Heart right ventricle (tissue), 16 donors: Measurements from ENCODE around the gene MOGAT1. TPM values are rescaled to one million over a fixed set of nuclear protein-coding genes. Genes with fewer than 3 reads are reported as not detected.

Experiments
- ATAC-seq, 8 donors: fragments of 200-7000 bp; cut with Tn5 transposase; one replicate each; pipeline ENCODE4 v1.9.1; 2020; ENCODE audit warnings: mild to moderate bottlenecking in 8 of 8, moderate library complexity in 8 of 8, moderate number of reproducible peaks in 1 of 8
- DNase-seq, 2 donors: peaks; one replicate each; pipeline ENCODE4 v3.0.0-alpha.2; 2020
- H3K27ac ChIP-seq, 10 donors: fragments of 200-600 bp; sonication (generic) in 2 of 10; one replicate each; pipeline versions ENCODE4 v1.5.0 to v1.8.0; 2020 to 2022; ENCODE audit warnings: mild to moderate bottlenecking in 3 of 10
- H3K27me3 ChIP-seq, 7 donors: fragments of 200-600 bp; one replicate each; pipeline ENCODE4 v1.8.0; 2021 to 2022; ENCODE audit warnings: mild to moderate bottlenecking in 2 of 7
- H3K36me3 ChIP-seq, 9 donors: fragments of 200-600 bp; sonication (generic) in 1 of 9; one replicate each; pipeline versions ENCODE4 v1.5.0 to v1.8.0; 2020 to 2022; ENCODE audit warnings: mild to moderate bottlenecking in 2 of 9
- H3K4me1 ChIP-seq, 9 donors: fragments of 200-600 bp; sonication (generic) in 1 of 9; one replicate each; pipeline versions ENCODE4 v1.5.0 to v1.8.0; 2020 to 2022; ENCODE audit warnings: mild to moderate bottlenecking in 4 of 9
- H3K4me3 ChIP-seq, 10 donors: fragments of 200-600 bp; sonication (generic) in 2 of 10; one replicate each; pipeline versions ENCODE4 v1.5.0 to v1.8.0; 2020 to 2022; ENCODE audit warnings: mild to moderate bottlenecking in 7 of 10, moderate library complexity in 2 of 10
- H3K9me3 ChIP-seq, 11 donors: fragments of 200-600 bp in 10 of 11; sonication (generic) in 2 of 11; one replicate each; pipeline versions ENCODE4 v1.5.0 to v1.8.0; 2013 to 2022; ENCODE audit warnings: mild to moderate bottlenecking in 2 of 11, control low read depth in 1 of 11, moderate library complexity in 1 of 11
- WGBS, 2 donors: extraction: QIAGEN DNeasy Blood & Tissue Kit; methylation state at CpG; one replicate each; pipeline ENCODE4 v1.1.7; 2013; ENCODE audit warnings: inconsistent platforms in 1 of 2; 5-methylcytosine and 5-hydroxymethylcytosine counted together
- intact Hi-C, 10 donors: fragments of 100-400 bp; cut with DNase I; formaldehyde crosslinking; loops; one replicate each; pipeline versions ENCODE4 v1.11.1 to v1.14.2; 2022
- polyA plus RNA-seq, 2 donors: library from polyadenylated mRNA; stranded (reverse); fragments of 200-250 nt; gene quantifications; one replicate each; pipeline ENCODE4 v1.2.3, GENCODE V29; 2013
- total RNA-seq, 10 donors: library from RNA; stranded (reverse); fragmentation: NEBNext Ultra II Directional in 3 of 10; extraction: Animal tissue kit (Norgen Biotek cat#: 25700) in 3 of 10; gene quantifications; one replicate each; pipeline versions ENCODE4 v1.2.1 to v1.2.4, GENCODE V29; 2021 to 2023
- TF ChIP-seq, protein P1 (sequence below), 9 donors: fragments of 200-600 bp; sonication (generic) in 2 of 9; IDR thresholded peaks; one replicate each; pipeline versions ENCODE4 v1.5.0 to v1.8.0; 2021 to 2022; ENCODE audit warnings: antibody characterized with exemption in 9 of 9, mild to moderate bottlenecking in 5 of 9, moderate library complexity in 1 of 9
- donor health status: Arrhythmogenic right ventricular cardiomyopathy.
- donor health status: ischemic (EF 13 %, LVEDD 7.1; RV severe dilation, severe dysfunction).
- donor health status: healthy with polysubstance abuse.
- donor health status: DM: no; HTN: yes; CAD: no.
- donor health status: DM: no; HTN: no; CAD: no.
- donor health status: ischemic (EF 25% LVEDD 6.9; RV normal size, moderate dysfunction).
- donor health status: ischemic (EF 25% LVEDD 5.7; RV mildly dilated, moderate dysfunction).
- donor health status: healthy.
- donor health status: DM: yes; HTN: yes; CAD: no.
- donor health status: Ischemic cardiomyopathy.
- donor health status: ischemic (EF 35%, LVEDD 5.7; RV mildly dilated, moderate dysfunction).
- donor health status: nonischemic (EF 11% LVEDD 7.7; RV severe dilation, severe dysfunction).
- donor health status: DM: yes; HTN: yes; CAD: no.
- donor health status: PGD.
- donor health status: ischemic (EF 29% LVEDD 5.4; RV normal size, mild dysfunction).
- donor health status: nonischemic (EF 23%, LVEDD 6.1; RV moderate dilation, normal function).

MOGAT1 gene
- total and polyA plus RNA-seq, 12 donors, result 0.07 to 0.93 (median 0.56) TPM; not detected in 3

DNA sequence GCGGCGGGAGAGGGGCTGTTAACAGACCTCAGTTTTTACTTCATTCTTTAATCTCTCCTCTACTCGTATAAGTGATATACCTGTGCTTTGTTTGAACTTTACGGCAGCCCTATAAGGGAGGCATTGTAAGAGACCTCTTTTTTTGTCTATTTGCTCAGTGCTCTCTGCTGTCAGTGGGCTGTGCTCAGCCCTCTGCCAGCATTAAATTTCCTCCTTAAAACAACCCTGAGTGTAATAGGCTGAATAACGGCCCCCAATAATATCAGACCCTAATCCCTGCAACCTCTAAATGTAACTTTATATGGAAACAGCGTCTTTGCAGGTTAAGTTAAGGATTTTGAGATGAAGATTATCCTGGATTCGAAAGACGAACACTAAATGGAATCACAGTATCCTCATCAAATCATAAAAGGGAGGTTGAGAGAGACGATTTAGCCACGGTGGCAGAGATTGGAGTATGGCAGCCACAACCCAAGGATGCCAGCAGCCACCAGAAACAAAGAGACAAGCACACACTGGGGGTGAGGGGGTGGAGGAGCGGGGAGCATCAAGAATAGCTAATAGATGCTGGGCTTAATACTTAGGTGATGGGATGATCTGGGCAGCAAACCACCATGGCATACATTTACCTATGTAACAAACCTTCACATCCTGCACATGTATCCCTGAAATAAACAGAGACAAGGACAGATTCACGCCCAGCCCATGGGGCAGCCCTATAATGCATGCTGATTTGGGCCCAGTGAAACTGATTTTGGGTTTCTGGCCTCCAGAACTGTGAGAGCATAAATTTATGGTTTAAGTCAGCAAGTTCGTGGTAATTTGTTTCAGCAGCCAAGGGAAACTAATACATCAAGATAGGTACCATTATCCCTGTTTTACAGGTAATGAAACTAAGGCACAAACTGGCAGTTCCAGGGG is 14.7 kb upstream of the MOGAT1 start:
- ATAC-seq (peak in 3 of 8 donors; percentile 3 to 9 (median 4)), DNase-seq (no peak)
- TF ChIP-seq, protein P1, sequence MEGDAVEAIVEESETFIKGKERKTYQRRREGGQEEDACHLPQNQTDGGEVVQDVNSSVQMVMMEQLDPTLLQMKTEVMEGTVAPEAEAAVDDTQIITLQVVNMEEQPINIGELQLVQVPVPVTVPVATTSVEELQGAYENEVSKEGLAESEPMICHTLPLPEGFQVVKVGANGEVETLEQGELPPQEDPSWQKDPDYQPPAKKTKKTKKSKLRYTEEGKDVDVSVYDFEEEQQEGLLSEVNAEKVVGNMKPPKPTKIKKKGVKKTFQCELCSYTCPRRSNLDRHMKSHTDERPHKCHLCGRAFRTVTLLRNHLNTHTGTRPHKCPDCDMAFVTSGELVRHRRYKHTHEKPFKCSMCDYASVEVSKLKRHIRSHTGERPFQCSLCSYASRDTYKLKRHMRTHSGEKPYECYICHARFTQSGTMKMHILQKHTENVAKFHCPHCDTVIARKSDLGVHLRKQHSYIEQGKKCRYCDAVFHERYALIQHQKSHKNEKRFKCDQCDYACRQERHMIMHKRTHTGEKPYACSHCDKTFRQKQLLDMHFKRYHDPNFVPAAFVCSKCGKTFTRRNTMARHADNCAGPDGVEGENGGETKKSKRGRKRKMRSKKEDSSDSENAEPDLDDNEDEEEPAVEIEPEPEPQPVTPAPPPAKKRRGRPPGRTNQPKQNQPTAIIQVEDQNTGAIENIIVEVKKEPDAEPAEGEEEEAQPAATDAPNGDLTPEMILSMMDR (IDR thresholded peaks at IDR 0.05), result no peak
- no peaks in the 10 kb centered on the region for H3K27me3 ChIP-seq
- H3K4me3 ChIP-seq, result peak overlapping the region; percentile 4 to 96 (median 86)
- intact Hi-C loops, result loop anchor here in 1 of 10 donors (5.0 kb wide), 1 partner anchor 51 kb away; no protein-coding TSS in a partner anchor
- H3K27ac ChIP-seq, result peak overlapping the region in 9 of 10 donors; percentile 69 to 95 (median 86)
- H3K9me3 ChIP-seq, result no peaks in the 10 kb centered on the region
- 18 to 20% methylated on average over 13 of the region's 13 CpGs for WGBS, 2 donors
- peaks cover 0 to 38% (median 24%) of the 10 kb centered on the region in 9 donors for H3K4me1 ChIP-seq
- H3K36me3 ChIP-seq, result no peaks in the 10 kb centered on the region

DNA sequence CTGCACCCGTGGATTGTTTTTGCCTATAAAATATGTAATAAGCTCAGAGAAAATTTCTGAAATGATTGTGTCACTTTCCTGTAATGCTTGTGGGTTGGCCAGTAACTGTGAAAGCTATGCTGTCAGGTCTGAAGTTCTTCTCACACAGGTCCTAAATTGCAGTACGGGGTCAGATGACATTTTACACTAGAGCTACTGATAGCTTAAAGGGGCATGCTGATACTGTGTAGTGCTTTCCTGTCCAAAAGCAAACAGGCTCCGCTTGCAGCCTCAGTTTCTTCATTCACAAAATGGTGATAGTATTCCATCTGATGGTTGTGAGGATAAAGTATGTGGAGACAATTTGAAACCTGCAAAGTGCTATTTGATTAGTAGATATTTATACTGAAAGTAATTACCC is 8.0 kb upstream of the MOGAT1 start:
- intact Hi-C loops, result no loop called here
- DNase-seq, result no peak
- Histone ChIP-seq H3K4me1 (peaks cover 0 to 10% (median 0%) of the 10 kb centered on the region in 9 donors), H3K9me3 (no peaks in the 10 kb centered on the region), H3K4me3 (no peak overlapping the region), H3K27ac (peak overlapping the region in 1 of 10 donors; percentile 47), H3K36me3 (no peaks in the 10 kb centered on the region), H3K27me3 (no peaks in the 10 kb centered on the region)
- ATAC-seq, result peak in 7 of 8 donors; percentile 34 to 84 (median 79)
- TF ChIP-seq, protein P1 (IDR thresholded peaks at IDR 0.05), result no peak
- WGBS, 2 donors, result 33 to 44% methylated on average over 3 of the region's 3 CpGs

DNA sequence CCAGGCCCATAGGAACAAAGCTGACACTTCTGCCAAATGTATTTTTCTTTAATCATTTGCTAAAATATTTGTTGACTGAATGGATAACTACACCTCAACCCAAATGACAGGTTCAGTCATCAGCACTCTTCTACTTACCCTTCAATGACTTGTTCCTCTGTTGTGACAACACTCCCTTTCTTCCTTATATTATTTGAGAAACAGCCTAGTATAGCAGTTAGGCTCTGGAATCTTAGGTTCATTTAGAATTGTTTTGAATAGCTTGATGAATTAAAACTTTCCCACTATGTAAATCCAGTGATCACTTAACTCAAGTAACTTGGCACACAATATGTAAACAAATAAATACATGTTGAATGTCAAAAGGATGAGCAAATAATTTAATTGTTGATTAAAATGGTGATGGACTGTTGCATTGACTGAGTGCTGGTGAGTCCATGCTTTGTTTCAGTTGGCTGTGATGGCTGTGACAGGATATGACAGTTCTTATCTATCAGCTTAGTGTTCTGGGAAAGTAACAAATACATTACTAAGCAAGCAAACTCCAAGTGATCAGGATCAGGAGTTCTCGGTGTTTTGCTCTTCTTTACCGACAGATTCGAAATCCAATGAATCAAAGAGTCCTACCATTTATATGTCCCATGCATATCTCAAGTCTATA is 2.8 kb upstream of the MOGAT1 start:
- no peak overlapping the region for H3K4me3 ChIP-seq
- intact Hi-C loops, result no loop called here
- peak overlapping the region in 1 of 10 donors; percentile 23 for H3K27ac ChIP-seq
- H3K4me1 ChIP-seq, result peaks cover 0 to 27% (median 8%) of the 10 kb centered on the region in 9 donors
- WGBS, 2 donors, result 83% methylated on average over 3 of the region's 3 CpGs
- H3K9me3 ChIP-seq, result no peaks in the 10 kb centered on the region
- peaks cover 0 to 35% (median 10%) of the 10 kb centered on the region in 7 donors for H3K27me3 ChIP-seq
- H3K36me3 ChIP-seq, result no peaks in the 10 kb centered on the region
- DNase-seq (no peak), ATAC-seq (no peak)
- TF ChIP-seq, protein P1 (IDR thresholded peaks at IDR 0.05), result no peak

DNA sequence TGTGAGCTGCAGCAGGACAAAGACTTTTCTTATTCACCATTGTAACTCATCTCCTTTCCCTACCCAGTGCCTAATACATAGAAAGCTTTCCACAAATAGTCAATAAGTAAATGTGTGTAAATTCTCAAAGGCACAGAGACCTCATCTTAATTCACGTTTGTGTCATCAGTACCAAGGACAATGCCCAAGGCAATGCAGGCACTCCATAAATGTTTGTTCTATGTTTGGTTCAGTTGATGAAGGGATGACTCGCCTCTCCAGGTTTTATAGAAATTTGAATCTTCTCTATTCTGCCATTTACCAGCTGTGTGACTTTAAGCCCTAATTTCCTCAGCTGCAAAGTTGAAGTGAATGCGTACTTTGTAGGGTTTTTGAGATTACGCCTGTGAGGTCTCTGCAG is 2.1 kb upstream of the MOGAT1 start:
- 71 to 75% methylated on average over 4 of the region's 4 CpGs for WGBS, 2 donors
- ATAC-seq, result no peak
- TF ChIP-seq, protein P1 (IDR thresholded peaks at IDR 0.05), result no peak

More for the DNA sequence above, 2.1 kb upstream of the MOGAT1 start:
- H3K27me3 ChIP-seq, result peaks cover 0 to 42% (median 10%) of the 10 kb centered on the region in 7 donors
- H3K4me1 ChIP-seq, result peaks cover 0 to 25% (median 8%) of the 10 kb centered on the region in 9 donors
- intact Hi-C loops, result no loop called here
- no peaks in the 10 kb centered on the region for H3K36me3 ChIP-seq
- H3K27ac ChIP-seq, result no peak overlapping the region
- H3K9me3 ChIP-seq, result no peaks in the 10 kb centered on the region
- no peak for DNase-seq
- H3K4me3 ChIP-seq, result no peak overlapping the region
